Measurements from ENCODE around the gene CNFN. TPM values are rescaled to one million over a fixed set of nuclear protein-coding genes. Genes with fewer than 3 reads are reported as not detected.

CNFN gene
- total RNA-seq, 1 donor from 2014 or later = 2.9 TPM

DNA sequence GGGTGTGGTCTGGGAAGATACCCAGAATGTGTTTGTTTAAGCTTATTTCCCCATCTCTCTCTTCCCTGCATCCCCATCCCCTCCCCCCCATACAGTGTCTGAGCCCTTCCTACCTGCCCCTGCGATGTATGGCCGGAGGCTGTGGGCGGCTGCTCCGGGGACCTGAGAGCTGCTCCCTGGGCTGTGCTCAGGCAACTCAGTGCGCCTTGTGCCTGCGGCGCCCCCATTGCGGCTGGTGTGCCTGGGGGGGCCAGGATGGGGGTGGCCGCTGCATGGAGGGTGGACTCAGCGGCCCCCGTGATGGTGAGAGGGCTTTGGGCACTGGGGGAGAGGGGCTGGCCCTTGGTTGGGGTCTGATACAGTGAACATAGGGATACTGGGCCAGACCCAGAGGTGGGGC is 21.7 kb downstream of the CNFN start:
- H3K27me3 ChIP-seq = no peaks in the 10 kb centered on the region
- no peak overlapping the region for H3K9ac ChIP-seq
- no peak overlapping the region for H3K27ac ChIP-seq
- no peaks in the 10 kb centered on the region for H3K79me2 ChIP-seq (ENCODE audit: low read depth)
- no peak overlapping the region for H3K4me3 ChIP-seq
- no peak overlapping the region for H2AFZ ChIP-seq (replicated peaks)
- H3K4me1 ChIP-seq = peaks cover 10% of the 10 kb centered on the region
- H3K36me3 Mint-ChIP-seq = peaks cover 28% of the 10 kb centered on the region
- no peaks in the 10 kb centered on the region for H3K36me3 ChIP-seq
- H3K27me3 Mint-ChIP-seq (ENCODE audit: insufficient read depth, low read depth) = peaks cover 8% of the 10 kb centered on the region
- no peak for DNase-seq (ENCODE audit: low spot score)
- TF ChIP-seq, protein P1, sequence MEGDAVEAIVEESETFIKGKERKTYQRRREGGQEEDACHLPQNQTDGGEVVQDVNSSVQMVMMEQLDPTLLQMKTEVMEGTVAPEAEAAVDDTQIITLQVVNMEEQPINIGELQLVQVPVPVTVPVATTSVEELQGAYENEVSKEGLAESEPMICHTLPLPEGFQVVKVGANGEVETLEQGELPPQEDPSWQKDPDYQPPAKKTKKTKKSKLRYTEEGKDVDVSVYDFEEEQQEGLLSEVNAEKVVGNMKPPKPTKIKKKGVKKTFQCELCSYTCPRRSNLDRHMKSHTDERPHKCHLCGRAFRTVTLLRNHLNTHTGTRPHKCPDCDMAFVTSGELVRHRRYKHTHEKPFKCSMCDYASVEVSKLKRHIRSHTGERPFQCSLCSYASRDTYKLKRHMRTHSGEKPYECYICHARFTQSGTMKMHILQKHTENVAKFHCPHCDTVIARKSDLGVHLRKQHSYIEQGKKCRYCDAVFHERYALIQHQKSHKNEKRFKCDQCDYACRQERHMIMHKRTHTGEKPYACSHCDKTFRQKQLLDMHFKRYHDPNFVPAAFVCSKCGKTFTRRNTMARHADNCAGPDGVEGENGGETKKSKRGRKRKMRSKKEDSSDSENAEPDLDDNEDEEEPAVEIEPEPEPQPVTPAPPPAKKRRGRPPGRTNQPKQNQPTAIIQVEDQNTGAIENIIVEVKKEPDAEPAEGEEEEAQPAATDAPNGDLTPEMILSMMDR (IDR thresholded peaks at IDR 0.05) = no peak
- TF ChIP-seq EZH2 (IDR thresholded peaks at IDR 0.05) (no peak), EZH2phosphoT487 (IDR thresholded peaks at IDR 0.05) (no peak)
- H3K4me3 Mint-ChIP-seq = no peak overlapping the region
- no peaks in the 10 kb centered on the region for H4K20me1 ChIP-seq (ENCODE audit: low read depth)
- H3K4me1 Mint-ChIP-seq = peaks cover 21% of the 10 kb centered on the region
- H3K27ac Mint-ChIP-seq = no peak overlapping the region
- H3K9me3 Mint-ChIP-seq = peaks cover 4% of the 10 kb centered on the region
- H3K4me2 ChIP-seq = no peak overlapping the region
- H3F3A ChIP-seq (ENCODE audit: low read depth) = no peaks in the 10 kb centered on the region
- H3K9me3 ChIP-seq (ENCODE audit: low read depth) = no peaks in the 10 kb centered on the region

DNA sequence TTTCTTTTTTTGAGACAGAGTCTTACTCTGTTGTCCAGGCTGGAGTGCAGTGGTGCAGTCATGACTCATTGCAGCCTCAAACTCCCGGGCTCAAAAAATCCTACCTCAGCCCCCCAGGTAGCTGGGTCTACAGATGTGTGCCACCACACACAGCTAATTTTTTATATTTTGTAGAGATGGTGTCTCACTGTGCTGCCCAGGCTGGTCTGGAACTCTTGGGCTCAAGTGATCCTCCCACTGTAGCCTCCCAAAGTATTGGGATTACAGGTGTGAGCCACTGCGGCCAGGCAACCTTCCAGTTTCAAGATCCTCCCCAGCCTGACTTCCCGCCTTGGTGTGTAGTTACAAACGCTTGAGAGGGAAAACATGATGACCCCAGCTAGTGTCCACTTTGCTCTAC is 22.2 kb downstream of the CNFN start:
- Histone ChIP-seq H3K4me1 (peaks cover 10% of the 10 kb centered on the region), H3K4me2 (no peak overlapping the region), H3K9me3 (ENCODE audit: low read depth) (no peaks in the 10 kb centered on the region), H3K9ac (no peak overlapping the region), H3K4me3 (no peak overlapping the region), H4K20me1 (ENCODE audit: low read depth) (no peaks in the 10 kb centered on the region), H2AFZ (replicated peaks) (no peak overlapping the region), H3K79me2 (ENCODE audit: low read depth) (no peaks in the 10 kb centered on the region), H3K27ac (no peak overlapping the region), H3F3A (ENCODE audit: low read depth) (no peaks in the 10 kb centered on the region), H3K36me3 (no peaks in the 10 kb centered on the region), H3K27me3 (no peaks in the 10 kb centered on the region)
- Mint-ChIP-seq H3K27ac (no peak overlapping the region), H3K4me3 (no peak overlapping the region), H3K36me3 (peaks cover 31% of the 10 kb centered on the region), H3K9me3 (peaks cover 4% of the 10 kb centered on the region), H3K4me1 (peaks cover 21% of the 10 kb centered on the region), H3K27me3 (ENCODE audit: insufficient read depth, low read depth) (peaks cover 8% of the 10 kb centered on the region)
- no peak for TF ChIP-seq EZH2phosphoT487 (IDR thresholded peaks at IDR 0.05)
- TF ChIP-seq EZH2 (IDR thresholded peaks at IDR 0.05) = no peak
- TF ChIP-seq, protein P1 (IDR thresholded peaks at IDR 0.05) = no peak
- no peak for DNase-seq (ENCODE audit: low spot score)

DNA sequence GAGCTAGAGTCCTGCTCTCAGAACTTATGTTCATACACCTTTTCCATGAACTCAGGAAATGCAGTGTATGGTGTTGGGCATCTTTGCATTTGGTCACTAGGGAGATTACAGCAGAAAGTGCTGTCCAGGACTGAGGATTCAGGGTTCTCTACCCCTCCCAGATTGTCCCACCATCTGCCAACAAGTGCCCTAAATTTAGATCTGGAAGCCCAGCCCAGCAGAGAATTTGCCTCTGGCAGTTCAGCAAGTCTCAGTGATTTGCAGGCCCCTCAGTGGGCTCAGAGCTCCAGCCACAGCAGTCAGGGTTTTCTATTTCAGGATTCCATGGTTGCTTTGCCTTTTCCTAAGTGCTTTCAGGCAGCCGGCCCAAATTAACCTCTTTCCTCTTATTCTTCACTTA is 23.4 kb downstream of the CNFN start:
- Histone ChIP-seq H3K27ac (no peak overlapping the region), H3K9ac (no peak overlapping the region), H3K36me3 (no peaks in the 10 kb centered on the region), H2AFZ (replicated peaks) (no peak overlapping the region), H3K27me3 (no peaks in the 10 kb centered on the region), H4K20me1 (ENCODE audit: low read depth) (no peaks in the 10 kb centered on the region), H3K4me1 (peaks cover 10% of the 10 kb centered on the region), H3K9me3 (ENCODE audit: low read depth) (no peaks in the 10 kb centered on the region), H3F3A (ENCODE audit: low read depth) (no peaks in the 10 kb centered on the region), H3K79me2 (ENCODE audit: low read depth) (no peaks in the 10 kb centered on the region), H3K4me2 (no peak overlapping the region), H3K4me3 (no peak overlapping the region)
- Mint-ChIP-seq H3K27me3 (ENCODE audit: insufficient read depth, low read depth) (peaks cover 8% of the 10 kb centered on the region), H3K27ac (no peak overlapping the region), H3K9me3 (peaks cover 4% of the 10 kb centered on the region), H3K4me1 (peaks cover 21% of the 10 kb centered on the region), H3K36me3 (peaks cover 26% of the 10 kb centered on the region), H3K4me3 (no peak overlapping the region)
- TF ChIP-seq EZH2 (IDR thresholded peaks at IDR 0.05) (no peak), EZH2phosphoT487 (IDR thresholded peaks at IDR 0.05) (no peak)
- TF ChIP-seq, protein P1 (IDR thresholded peaks at IDR 0.05) = no peak
- no peak for DNase-seq (ENCODE audit: low spot score)
